ACHN (cell line): ENCODE results near the gene CSGALNACT2.
"Not testable (repeated sequence)": the region's sequence is repeated elsewhere in the genome, so short reads cannot be mapped to it uniquely, and the experiment has no call there.

Source experiments
- DNase-seq: peaks from one replicate; pipeline ENCODE4 v3.0.0-alpha.2; 2015
- in situ Hi-C: cut with HindIII; loops from 2 replicates; pipeline ENCODE4 v1.10.0; 2017; ENCODE audit warnings: low sequenced_read_pairs, low pct_ligation_motif_present, low pct_unique_long_range_greater_than_20kb

Gene CSGALNACT2

DNA sequence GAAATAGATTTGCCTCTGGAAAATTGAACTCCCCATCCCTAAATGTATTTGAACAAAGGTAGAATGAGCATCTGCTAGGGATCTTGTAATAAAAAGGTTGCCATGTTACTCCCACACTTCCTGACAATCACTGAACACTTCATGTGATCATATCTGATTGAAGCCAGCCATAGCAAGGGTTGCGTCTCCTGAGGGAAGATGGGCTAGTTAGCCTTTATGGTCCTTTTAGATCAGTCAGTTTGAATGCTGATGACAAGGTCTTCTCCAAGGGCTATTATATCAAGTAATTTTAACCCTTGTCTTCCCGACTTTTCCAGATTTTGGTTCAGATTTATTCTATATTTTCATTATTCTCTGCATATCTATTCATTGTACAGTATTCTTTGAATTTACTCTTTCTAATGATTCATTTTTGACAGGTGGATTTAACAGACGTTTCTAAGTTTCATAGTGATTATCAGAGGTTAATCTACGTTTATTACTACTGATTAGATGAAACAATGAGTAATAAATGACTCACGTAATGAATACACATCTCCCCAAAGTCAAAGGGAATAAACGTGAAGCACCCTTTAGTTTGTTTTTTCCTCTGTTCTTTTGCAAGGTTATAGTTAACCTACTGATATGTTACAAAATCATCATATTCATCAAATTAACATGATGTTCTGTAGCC is 28.1 kb downstream of the CSGALNACT2 start:
- DNase-seq, result no peak
- in situ Hi-C loops, result no loop called here

DNA sequence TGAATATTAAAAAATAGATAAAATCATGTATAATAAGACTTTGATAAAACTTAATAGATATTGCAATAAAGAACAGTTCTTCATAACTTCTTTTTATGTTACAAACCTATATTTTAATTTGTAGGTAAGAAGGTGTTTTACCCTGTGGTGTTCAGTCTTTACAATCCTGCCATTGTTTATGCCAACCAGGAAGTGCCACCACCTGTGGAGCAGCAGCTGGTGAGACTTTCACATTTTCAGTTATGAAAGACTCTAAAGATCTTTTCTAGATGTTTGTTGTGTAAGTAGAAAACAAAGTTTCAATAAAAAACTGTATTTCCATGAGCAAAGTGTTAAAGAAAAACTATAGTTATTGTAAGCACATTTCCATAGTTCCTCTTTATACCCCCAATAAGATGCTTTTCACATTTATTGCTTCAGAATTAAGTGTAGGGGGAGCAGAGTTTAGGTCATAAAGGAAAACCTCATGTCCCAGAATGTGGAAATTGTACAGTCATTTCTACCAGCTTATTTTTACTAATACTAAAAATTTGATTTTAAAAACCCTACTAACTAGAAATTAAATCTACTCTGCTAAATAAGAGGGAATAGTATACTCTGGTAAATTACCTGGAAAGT is 28.7 kb downstream of the CSGALNACT2 start:
- in situ Hi-C loops, result no loop called here
- no peak for DNase-seq

DNA sequence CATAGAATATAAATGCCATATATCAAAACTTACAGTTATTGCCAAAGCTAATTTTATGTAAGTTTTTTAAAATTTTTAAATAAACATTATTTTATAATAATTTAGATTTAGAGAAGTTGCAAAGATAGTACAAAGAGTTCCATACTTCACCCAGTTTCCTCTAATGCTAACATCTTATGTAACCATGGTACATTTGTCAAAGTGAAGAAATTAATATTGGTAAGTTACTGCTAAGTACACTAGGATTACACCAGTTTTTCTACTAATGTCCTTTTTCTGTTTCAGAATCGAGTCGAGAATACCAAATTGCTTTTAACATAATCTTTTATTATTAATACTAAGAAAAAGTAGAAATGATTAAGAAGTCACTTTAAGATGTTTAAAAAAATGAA is 29.2 kb downstream of the CSGALNACT2 start:
- DNase-seq, result no peak
- in situ Hi-C loops, result no loop called here

DNA sequence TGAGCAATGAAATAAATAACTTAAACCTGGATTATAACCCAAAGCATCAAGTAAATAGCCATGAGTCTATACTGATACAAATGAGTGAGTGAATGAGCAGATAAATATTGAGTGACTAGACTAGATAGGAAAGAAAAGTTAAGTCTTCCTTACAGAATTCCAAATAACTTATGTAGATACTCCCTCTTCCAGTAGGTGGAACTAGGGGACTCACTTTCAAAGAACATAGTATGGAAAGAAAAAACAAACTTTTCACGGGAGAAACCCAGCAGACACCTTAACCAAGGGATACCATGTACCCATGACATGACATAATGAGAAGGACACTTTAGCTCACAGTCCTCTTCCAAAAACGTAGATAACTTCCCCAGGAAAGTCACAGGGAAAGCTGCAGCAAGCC is 32.2 kb downstream of the CSGALNACT2 start:
- in situ Hi-C loops, result no loop called here
- DNase-seq, result peak; percentile 22

DNA sequence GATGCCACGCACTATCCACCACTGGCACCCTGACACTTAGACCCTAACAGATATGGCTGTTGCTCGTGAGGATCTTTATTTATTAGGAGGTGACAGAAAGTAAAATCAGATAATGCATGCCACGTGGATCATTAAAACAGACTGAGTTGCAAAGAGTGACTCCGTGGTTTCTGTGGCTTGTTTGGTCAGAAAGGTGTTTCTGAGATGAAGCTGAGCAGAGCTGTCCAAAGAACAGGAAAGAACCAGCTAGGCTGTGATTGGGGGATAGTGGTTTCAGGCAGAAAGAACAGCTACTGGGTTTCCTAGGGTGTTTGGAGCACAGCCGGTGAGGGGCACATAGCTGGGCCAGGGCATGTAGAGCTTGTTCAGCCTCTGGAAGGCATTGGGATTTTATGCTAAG is 34.4 kb downstream of the CSGALNACT2 start:
- in situ Hi-C loops, result no loop called here

DNA sequence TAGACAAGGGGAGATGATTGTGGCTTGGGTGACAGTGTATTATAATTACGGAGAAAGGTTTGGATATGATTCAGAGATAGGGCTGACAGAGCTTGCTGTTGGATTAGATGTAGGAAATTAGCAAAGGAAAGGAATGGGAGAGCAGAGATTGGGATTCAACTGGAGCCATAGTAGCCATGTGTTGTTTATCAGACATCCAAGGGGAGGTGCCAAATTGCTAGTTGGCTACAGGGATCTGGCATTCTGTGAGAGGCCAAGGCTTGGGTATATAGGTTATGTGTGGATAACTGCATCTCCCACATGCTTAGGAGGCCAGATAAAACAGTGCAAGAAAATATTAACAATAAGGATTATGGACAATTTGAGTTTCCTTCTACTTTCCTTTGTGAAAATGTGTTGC is 34.9 kb downstream of the CSGALNACT2 start:
- DNase-seq, result no peak
- in situ Hi-C loops, result no loop called here

More for the DNA sequence above, 34.4 kb downstream of the CSGALNACT2 start:
- DNase-seq, result no peak

DNA sequence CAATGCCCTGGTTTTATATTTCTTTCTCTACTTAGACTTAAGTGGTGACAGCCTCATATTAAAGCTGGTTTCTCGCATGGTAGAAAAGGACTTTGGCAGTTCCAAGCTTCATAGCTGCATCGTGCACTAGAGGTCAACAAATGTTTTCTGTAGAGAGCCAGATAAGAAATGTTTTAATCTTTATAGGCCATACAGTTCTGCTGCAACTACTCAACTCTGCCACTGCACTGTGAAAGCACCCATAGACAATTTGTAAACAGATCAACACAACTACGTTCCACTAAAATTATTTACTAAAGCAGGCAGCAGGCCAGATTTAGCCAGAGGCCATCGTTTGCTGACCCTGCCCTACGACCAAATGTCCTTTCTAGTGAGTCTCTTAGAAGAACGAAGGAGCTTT is 36.7 kb downstream of the CSGALNACT2 start:
- DNase-seq, result no peak
- in situ Hi-C loops, result no loop called here

DNA sequence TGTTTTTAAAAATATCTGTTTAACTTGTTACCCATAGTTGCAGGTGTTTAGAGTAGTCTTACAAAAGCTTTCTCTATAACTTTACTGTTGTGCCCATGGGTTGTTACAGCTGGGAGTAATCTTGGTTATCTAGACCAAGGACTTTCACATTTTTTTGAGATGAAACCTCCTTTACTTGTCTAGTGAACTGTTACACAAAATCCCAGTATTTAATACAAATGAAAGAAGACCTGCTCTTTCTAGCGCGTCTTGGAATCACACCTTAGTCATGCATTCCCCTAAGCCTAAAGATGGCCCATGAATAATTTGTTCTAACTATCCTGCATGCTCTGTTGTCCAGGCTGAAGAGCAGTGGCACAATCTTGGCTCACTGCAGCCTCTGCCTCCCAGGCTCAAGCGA is 38.0 kb downstream of the CSGALNACT2 start:
- DNase-seq, result peak; percentile 34
- in situ Hi-C loops, result no loop called here

DNA sequence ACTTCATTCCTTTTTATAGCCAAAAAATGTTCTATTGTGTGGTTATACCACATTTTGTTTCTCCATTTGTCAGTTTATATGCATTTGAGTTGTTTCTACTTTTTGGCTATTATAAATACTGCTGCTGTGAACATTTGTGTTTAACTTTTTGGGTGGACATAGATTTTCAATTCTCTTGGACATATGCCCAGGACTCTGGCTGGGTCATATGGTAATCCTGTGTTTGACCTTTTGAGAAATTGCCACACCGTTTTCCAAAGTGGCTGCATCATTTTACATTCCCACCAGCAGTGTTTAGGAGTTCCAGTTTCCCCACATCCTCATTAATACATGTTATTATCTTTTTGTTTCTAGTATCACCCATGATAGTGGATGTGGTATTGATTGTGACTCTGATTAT is 39.4 kb downstream of the CSGALNACT2 start:
- DNase-seq, result no peak
- in situ Hi-C loops, result no loop called here

DNA sequence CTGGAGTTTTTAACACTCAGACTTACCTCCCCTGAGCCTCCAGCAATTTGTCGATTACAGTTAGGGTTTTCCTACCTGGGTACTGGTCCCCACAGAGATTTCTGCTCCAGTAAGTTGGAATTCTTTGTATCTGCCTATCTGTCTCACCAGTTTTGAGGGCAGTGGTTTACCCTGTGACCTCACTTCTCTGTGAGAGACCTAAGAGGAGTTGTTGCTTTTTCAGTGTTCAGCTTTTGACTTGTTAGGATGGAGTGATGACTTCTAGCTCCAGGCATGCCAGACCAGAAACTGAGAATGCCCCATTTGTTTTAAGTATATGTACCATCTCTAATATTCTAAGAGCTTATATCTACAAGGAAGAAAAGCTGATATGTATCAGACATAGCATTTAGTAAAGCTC is 42.9 kb downstream of the CSGALNACT2 start:
- in situ Hi-C loops, result no loop called here
- DNase-seq, result no peak

DNA sequence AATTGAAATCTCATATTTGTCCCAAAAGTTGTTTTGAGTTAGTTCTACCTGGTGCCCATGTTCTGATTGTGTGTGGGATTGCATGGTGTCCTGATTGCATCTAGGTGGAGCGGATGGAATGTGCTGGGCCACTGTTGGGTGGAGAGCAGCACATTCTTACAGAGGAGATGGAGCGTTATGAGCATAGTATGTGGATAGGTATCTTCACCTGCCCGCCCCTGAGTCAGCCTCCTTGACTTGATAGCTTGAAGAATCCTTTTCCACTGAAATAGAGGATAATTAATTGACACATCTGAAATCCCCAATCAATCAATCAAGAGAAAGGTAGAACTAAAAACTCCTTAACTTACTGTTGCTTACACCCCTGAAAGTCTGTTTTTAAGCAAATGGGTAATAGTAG is 45.5 kb downstream of the CSGALNACT2 start:
- DNase-seq, in situ Hi-C loops: not testable (repeated sequence)

DNA sequence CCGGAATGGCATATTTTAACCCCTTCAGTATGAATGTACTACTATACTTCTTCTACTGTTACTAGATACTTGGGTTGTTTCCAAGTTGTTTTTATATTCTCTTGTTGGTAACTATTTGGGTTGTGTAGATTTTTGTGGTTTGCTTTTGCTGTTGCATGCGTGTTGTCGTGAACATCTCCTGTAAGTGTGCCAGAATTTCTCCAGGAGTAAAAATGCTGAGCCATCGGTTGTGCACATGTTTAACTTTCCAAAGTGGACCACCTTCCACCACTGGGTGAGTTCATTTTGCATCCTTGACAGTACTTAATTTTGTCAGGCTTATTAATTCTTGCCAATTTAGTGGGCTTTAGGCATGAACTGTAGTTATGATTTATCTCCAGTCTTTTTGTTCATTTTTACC is 47.9 kb downstream of the CSGALNACT2 start:
- in situ Hi-C loops, result no loop called here
- DNase-seq, result no peak

DNA sequence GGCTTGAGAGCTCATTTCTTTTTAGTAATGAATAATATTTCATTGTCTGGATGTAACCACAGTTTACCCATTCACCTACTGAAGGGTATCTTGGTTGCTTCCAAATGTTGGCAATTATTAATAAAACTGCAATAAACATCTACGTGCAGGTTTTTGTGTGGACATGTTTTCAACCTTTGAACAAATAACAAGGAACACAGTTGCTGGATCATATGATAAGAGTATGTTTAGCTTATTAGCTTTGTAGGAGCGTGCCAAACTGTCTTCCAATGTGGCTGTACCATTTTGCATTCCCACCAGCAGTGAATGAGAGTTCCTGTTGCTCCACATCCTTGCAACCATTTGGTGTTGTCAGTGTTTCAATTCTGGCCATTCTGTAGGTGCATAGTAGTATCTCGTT is 49.0 kb downstream of the CSGALNACT2 start:
- in situ Hi-C loops, result no loop called here
- DNase-seq, result no peak

DNA sequence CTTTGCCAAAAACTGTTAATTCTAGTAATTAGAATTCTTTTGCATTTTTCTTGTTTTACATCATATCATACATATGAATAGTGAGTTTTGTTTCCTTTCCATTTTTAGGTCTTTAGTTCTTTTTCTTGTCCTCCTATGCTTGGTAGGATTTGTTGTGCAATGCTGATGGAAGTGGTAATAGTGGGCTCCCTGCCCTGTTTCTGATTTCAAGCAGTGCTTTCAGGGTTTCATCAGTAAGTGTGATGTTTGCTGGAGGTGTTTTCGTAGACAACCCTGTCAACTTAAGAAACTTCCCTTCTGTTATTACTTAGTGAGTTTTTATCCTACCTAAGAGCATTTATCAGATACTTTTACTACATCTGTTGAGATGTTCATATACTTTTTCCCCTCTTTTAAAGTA is 50.5 kb downstream of the CSGALNACT2 start:
- no peak for DNase-seq
- in situ Hi-C loops, result no loop called here

DNA sequence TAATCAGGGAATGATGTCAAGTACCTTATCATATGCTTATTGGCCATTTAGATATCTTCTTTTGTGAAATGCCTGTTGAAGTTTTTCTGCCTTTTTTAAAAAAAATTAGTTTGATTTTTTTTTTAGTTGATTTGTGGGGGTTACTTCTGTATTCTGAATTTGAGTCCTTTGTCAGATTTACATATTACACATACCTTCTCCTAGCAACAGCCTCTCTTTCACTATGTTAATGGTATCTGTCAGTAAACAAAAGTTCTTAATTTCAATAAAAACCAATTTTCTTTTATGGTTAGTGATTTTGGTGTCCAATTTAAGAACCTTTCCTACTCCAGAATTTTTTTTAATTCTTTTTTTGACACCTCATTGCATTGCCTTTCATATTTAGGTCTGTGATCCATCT is 52.0 kb downstream of the CSGALNACT2 start:
- in situ Hi-C loops, result no loop called here
- DNase-seq, result no peak

DNA sequence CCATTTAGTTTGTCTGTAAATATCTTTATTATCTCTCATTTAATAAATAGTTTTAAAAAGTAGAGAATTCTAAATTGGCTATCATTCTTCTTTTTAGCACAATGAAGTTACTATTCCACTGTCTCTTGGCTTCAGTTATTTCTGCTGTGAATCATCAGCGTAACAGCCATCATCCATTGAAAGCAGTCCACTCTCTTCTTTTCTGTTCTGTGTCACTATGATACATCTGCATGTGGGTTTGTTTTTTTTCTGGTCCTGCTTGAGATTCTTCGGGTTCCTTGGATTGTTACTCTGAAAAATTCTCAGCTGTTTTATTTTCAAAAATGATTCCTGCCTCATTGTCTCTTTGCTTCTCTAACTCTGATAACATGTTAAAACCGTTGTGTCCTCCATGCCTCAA is 52.5 kb downstream of the CSGALNACT2 start:
- in situ Hi-C loops, result no loop called here
- no peak for DNase-seq

DNA sequence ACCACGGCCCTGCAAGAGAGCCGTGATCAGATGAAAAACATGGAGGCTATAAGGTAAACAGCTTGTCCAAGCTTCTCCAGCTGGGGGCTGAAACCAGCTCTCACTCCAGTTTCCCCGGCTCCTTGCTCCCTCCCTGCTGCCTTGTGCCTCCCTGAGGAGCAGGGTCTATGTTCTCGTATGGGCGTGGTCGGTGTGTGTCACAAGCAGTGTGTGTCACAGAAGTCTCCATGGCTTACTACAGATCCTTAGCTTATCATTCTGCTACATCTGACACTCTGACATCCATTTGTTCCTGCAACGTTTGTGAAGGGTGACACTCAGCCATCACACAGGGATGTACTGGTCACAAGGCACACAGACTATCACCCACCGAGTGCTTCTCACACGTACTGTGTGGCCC is 54.6 kb downstream of the CSGALNACT2 start:
- no peak for DNase-seq
- in situ Hi-C loops, result no loop called here

DNA sequence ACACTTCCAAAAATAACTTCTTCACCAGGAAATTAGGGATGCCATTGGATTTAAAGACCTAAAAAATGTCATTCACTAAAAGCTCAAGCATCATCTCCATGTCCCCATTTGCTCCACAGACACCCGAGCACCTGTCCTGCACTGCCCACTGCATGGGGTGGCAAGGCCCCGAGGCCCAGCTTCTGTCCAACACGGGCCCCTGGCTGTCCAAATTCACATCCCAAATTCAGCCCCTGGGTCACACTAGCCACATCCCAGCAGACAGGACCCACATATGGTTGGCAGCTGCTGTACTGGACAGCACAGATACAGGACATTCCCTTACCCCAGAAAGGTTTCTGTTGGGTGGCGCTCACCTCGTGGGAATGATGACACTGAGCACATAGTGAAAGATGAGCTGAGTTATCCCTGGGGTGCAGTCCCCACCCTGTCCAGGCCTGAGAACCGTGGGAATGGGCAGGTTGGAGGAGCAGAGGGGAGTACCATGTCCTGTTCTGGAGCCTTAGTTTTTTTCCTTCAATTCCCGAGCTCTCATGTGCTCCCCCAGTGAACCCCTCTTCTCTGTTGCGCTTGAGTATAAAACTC is 55.3 kb downstream of the CSGALNACT2 start:
- in situ Hi-C loops, result no loop called here

DNA sequence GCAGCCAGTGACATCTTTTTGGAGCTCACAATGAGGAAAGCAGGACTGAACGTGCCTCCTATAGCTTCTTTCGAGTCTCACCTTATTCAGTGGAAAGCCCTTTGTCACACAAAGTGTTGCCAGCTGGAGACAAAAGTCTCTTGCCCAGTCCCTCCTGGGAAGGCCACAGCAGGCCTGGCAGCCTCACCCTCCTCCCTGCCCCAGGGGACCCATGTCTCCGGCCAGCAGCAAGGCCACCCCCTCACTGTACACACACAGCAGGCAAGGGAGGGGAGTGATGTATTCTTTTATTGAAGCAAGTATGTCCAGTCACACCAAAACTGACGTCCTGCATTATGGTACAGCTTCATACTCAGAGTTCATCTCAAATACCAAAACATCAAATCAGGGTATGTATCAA is 56.0 kb downstream of the CSGALNACT2 start:
- no peak for DNase-seq
- in situ Hi-C loops, result no loop called here

More for the DNA sequence above, 55.3 kb downstream of the CSGALNACT2 start:
- no peak for DNase-seq

DNA sequence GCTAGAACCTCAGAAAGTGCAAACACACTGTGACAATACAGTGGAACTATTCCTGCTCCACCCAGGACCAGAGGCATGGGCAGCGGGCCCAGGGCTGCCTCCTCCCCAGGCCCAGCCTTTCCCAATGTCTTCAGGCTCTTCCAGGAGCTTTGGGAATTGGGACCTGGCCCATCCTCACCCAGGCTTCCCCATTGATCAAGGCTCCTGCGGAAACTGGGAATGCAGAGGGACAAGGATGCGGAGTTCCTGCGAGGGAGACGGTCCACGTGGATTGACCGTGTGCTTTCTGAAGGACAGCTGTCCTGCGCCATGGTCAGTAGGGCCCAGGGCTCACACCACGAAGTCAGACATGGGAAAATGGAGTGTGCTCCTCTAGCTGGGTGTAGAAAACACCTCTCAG is 56.6 kb downstream of the CSGALNACT2 start:
- DNase-seq, result no peak
- in situ Hi-C loops, result no loop called here
